HEK293 (cell line): ENCODE results near the gene DPYD.

ENCODE experiments used
- GLI4 ChIP-seq: fragments of 450-650 bp; formaldehyde crosslinking; IDR thresholded peaks from 2 replicates; pipeline ENCODE4 v1.5.1; 2016; ENCODE audit warnings: missing biosample characterization, missing genetic modification characterization
- HOXA7 ChIP-seq: sonication (generic); formaldehyde crosslinking; IDR thresholded peaks from 2 replicates; pipeline ENCODE4 v1.8.1; 2022; ENCODE audit warnings: missing genetic modification reagents, borderline replicate concordance
- PRDM1 ChIP-seq: fragments of 450-650 bp; formaldehyde crosslinking; IDR thresholded peaks from 2 replicates; pipeline ENCODE4; 2016; ENCODE audit warnings: missing biosample characterization, missing genetic modification characterization
- SCRT1 ChIP-seq: fragments of 450-650 bp; formaldehyde crosslinking; IDR thresholded peaks from 2 replicates; pipeline ENCODE4 v1.5.1; 2016; ENCODE audit warnings: missing biosample characterization, missing genetic modification characterization, borderline replicate concordance
- ZNF404 ChIP-seq: fragments of 450-650 bp; formaldehyde crosslinking; IDR thresholded peaks from 2 replicates; pipeline ENCODE4 v1.5.1; 2017; ENCODE audit warnings: missing biosample characterization, missing genetic modification characterization
- ZNF692 ChIP-seq: fragments of 450-650 bp; formaldehyde crosslinking; IDR thresholded peaks from 2 replicates; pipeline ENCODE4 v1.5.1; 2016; ENCODE audit warnings: missing biosample characterization, missing genetic modification characterization
- TF ChIP-seq, protein P1 (sequence below): fragments of 450-650 bp; formaldehyde crosslinking; IDR thresholded peaks from 2 replicates; pipeline ENCODE4 v1.5.1; 2016; ENCODE audit warnings: missing biosample characterization, missing genetic modification characterization

GRCh38 chr1:97759078-97759477 lies 161.8 kb downstream of the DPYD start:
- TF ChIP-seq, protein P1, sequence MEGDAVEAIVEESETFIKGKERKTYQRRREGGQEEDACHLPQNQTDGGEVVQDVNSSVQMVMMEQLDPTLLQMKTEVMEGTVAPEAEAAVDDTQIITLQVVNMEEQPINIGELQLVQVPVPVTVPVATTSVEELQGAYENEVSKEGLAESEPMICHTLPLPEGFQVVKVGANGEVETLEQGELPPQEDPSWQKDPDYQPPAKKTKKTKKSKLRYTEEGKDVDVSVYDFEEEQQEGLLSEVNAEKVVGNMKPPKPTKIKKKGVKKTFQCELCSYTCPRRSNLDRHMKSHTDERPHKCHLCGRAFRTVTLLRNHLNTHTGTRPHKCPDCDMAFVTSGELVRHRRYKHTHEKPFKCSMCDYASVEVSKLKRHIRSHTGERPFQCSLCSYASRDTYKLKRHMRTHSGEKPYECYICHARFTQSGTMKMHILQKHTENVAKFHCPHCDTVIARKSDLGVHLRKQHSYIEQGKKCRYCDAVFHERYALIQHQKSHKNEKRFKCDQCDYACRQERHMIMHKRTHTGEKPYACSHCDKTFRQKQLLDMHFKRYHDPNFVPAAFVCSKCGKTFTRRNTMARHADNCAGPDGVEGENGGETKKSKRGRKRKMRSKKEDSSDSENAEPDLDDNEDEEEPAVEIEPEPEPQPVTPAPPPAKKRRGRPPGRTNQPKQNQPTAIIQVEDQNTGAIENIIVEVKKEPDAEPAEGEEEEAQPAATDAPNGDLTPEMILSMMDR (tag by site-specific recombination), result no peak
- no peak for TF ChIP-seq ZNF404 (tag by site-specific recombination)
- TF ChIP-seq GLI4 (tag by site-specific recombination), result no peak
- no peak for TF ChIP-seq ZNF692
- no peak for TF ChIP-seq PRDM1
- no peak for TF ChIP-seq HOXA7 (CRISPR knock-in tag)
- no peak for TF ChIP-seq SCRT1
